ENCODE results near the gene OR52I1.
A peak's percentile ranks its signal among the peaks of the same experiment; 100 is the strongest.

The OR52I1 gene

DNA sequence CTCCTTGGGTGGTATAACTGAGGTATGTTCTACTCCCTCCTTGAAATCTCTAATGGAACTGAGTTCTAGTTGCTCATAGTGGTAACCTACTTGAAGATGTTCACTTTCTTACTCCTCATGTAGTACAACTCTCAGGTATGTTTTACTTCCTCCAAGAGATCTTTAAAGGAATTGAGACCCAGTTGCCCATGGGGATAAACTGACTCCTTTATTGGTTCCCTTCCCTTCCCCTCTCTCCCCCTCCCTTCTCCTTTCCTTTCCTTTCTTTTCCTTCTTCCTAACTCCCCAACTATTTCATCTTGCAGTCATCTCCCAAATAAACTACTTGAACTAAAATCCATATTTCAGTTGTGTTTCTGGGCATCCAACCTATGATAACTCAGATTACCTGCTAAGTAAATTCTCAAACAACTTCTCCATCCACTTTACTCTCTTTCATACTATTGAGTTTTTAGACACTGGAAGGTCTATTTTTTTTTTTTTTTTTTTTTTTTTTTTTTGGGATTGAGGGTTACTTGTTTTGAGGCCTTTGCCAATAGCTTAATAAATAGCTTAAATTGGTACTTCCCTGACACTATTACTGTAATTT is 22.1 kb downstream of the OR52I1 start:
- no peak for DNase-seq

DNA sequence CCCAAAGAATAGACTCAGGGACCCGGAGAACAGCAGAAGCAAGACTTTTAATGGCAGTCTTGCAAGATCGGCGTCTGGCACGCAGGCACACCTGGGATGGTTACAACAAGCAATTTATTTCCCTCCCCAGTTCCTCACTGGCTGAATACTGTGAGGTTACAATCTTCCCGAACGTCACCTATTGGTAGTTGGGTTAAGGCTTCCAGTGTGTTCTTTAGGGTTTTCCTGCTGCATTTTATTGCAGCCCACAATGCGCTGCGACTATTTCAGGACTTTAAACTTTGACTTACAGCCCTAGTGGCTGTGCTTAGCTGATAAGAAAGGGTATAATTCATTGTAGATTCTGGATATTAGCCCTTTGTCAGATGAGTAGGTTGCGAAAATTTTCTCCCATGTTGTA is 25.7 kb downstream of the OR52I1 start:
- no peak for DNase-seq

DNA sequence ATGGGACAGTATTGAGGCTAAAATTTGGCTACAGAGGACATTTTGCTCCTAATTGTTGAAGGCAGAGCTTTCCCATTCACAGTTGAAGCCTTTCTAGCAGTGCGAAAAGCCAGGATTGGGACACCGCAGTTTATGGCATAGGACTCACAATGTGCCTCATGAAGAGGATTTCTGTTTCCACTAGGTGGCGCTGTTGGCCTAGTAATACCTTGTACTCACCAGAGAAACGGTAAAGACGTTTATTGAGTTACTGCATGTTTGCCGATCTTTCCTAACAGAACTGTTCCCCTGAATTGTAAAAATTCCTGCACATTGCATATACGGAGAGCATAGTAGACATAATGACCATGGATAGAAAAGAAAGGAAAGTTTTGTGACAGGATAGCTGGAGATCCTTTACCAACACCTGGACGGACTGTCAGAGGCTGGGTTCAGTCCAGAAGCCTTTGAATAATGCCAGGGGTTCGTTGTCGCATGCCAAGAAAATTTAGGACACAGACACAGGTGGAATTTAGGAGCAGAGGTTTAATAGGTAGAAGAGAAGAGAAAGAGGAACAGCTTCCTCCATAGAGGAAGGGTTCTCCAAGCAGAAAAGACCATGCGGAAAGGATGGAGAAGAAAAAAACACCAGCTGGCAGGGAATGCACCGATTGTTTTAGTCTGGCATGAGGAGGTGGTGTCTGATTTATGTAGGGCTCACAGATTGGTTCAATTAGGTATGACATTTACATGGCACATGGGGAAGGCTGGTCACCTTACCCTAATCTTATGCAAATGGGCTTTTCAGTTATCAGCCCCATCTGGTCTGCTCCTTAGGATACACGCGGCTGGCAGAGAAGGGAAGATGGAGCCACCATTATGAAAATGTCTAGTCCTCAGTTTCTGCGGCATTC is 32.6 kb downstream of the OR52I1 start:
- peak in 1 of 2 experiments; percentile 8 for DNase-seq

DNA sequence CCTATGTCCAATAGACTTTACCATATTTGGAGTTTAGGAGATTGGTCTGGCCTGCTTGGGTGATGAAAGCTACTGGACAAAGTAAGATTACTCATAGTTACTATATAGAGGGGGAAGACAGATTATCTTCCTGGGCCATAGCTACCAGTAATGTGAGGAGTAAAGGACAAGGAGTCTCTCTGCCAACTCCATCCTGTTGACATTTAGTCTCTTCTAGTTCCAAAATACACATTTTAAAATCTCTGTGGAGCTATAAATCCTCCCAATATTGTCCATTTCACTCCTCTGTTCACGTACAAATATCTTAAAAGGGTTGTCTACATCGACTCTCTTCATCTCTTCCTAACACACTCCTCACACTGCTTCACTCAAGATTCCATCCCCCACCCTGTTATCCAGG is 42.3 kb downstream of the OR52I1 start:
- DNase-seq, result no peak

DNA sequence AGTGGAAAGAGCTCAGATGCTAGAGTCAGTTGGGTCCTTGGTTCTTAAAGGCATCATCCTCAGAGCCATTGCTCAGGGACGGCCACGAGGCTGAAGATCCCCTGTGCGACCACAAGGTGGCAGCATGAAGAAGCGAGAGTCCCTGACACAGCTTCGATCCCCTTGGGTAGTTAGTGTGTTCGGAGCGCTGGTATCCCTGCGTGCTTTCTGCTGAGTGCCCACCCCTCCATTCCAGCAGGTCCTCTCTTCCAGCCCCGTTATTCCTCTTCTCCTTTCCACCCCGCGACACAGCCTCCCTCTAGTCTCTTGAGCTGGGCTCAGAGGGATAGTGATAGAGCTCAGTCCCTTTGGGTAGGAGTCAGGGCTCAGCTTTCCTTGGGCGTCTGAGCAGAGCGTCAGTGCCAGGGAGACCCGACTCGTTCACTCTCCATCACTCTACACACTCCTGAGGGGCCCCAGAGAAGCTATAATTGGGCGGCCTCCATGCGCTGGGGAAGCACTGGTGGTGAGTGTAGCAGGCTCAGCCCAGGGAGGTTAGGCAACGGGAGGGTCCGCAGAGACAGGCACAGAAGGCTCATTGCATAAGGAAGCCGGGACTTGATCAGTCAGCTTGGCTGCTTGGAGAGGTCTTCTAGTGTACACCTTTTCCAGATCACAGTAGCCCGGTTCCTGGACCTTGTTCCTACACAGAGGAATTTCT is 43.3 kb downstream of the OR52I1 start, which contains the start of gene OR51D1:
Gene OR51D1, plus strand, starts transcription at position 516 of the 700 bp plus-strand sequence. CDS start 2,314 bp downstream, outside the sequence.
- DNase-seq, result peak; percentile 55 to 58

DNA sequence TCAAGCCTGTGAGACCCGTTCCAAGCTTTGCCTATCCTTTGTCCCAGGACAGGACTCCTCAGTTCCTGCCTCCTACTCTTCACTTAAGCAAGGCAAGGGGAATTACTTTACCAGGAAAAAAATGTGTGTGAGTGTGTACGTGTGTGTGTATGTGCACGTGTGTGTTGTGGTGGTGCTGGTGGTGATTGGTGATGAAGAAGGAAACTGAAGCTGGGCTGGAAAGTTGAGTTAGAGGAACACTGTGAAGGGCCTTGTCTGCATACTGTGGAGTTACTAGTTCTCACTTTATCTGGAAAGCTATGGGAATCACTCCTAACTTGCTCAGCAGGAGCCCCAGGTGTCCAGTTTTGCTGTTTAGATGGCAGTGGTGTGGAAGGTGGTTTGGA is 43.8 kb downstream of the OR52I1 start:
- no peak for DNase-seq

DNA sequence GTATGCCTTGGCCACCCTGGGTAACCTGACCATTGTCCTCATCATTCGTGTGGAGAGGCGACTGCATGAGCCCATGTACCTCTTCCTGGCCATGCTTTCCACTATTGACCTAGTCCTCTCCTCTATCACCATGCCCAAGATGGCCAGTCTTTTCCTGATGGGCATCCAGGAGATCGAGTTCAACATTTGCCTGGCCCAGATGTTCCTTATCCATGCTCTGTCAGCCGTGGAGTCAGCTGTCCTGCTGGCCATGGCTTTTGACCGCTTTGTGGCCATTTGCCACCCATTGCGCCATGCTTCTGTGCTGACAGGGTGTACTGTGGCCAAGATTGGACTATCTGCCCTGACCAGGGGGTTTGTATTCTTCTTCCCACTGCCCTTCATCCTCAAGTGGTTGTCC is 46.1 kb downstream of the OR52I1 start:
- DNase-seq, result no peak

DNA sequence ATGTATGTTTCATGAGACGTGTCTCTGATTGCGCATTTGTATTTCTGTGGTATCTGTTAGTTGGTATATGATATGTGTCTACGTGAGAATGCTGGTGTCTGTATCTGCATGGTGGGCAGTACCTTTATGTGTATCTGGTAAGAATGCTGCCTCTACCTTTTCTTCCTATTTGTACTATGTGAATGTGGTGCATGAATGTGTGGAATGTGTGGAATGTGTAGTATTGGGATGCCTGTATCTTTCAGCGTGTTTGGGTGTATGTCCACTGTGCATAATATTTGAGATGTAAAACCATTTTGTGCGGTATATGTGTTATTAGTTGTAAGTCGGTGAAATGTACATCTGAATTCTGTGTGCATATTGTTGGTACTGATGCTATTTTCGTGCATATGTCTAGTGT is 47.7 kb downstream of the OR52I1 start:
- DNase-seq, result no peak

DNA sequence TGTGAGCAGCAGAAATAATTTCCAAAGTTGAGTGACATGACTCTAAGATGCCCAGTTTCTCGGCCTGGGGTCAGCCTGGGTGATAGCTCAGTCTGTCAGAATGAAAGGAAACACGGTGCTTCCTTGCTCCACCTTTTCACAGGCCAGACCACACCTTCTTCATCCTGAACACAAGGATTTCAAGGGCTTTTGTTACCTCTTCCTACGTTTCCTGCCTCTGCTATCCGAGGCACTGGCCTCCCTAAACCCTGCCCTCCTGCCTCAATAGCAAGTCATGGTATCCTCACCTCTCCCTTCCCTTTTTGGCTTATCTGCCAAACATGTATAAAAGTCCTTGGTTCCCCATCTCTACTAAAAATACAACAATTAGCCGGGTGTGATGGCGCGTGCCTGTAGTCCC is 48.2 kb downstream of the OR52I1 start:
- no peak for DNase-seq

DNA sequence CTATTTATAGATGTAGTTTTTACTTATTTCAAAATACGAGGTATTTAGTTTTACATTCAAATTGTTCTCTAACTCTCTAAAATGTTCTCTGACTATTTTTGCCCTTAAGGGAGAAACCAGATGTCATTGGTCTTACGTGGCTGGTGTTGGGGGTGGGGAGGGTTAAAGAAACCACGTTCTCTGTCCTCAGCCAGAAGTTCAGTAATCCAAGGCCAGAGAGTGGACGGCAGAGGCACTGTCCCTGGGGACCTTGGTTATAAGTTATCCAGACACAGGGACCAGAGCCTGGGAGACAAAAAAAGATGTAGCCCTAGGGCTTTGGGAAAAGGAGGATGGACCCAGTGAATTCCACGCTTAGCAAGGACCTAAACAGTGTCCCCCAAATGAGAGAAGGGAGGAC is 49.2 kb downstream of the OR52I1 start:
- no peak for DNase-seq

DNA sequence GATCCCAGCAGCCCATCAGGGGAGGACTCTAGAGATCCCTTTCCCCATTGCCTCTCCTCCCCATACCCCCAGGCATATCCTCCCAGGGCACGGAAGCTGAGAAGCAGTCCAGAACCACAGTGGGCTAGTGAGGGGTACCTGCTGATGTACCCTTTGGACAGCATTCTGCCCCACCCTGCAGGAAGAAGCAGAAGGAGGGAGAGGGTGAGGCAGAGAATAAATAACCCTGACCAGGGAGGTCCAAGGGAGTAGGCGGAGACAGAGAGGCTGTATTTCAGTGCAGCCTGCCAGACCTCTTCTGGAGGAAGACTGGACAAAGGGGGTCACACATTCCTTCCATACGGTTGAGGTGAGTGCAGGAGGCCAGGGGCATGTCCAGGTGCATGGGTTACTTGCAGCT is 49.8 kb downstream of the OR52I1 start, which contains the start of gene OR51E1:
Gene OR51E1, plus strand, starts transcription at position 301 of the 400 bp plus-strand sequence. CDS start 8,545 bp downstream, outside the sequence.
- DNase-seq, result no peak

DNA sequence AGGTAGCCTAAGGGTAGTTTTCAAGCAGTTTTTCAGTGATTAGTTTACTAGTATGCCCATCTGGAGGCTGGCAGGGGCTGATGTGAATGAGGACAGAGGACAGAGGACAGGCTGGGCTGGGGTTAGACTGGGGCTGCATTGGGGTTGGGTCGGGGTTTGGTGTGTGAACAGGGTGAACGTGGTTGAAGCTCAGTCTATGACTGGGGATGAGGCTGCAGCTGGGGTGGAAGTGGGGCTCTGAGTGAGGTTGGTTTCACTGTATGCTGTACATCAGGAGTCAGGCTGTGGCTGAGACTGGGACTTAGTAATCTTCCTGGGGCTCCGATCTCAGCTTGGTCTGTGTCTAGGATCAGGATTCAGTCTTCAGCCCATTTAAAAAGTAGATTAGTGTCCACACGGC is 50.4 kb downstream of the OR52I1 start:
- DNase-seq, result no peak

All from stimulated activated CD4-positive, alpha-beta T cell treated with anti-CD3 and anti-CD28 coated beads, Interleukin-4, amount 100 ng/mL, for 4 hours (primary cell).